HG03039 (cell line): ENCODE data around the gene CDH23.

Experiments used
- ATAC-seq: cut with Tn5 transposase; IDR thresholded peaks from one replicate; pipeline ENCODE4 v1.9.1; 2021; ENCODE audit warnings: mild to moderate bottlenecking, moderate library complexity; ENCODE audit not compliant: unreplicated experiment

Gene CDH23

DNA sequence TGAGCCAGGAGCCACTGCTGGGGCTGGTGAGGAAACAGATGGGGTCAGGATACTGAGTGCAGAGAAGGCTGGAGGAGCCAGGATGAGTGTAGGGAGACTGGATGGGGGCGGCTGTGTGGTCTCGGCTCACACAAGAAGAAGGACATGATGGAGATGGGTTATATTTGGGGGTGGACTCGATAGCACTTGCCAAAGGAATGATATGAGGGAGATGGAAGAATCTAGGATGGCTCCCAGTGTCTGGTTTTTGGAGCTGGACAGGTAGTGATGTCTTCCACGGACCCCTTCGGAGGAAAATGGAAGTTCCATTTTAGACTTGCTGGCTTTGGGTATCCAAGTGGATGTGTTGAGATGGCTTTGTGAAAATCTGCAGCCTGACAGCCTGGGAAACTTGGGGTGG is 83.9 kb downstream of the CDH23 start:
- ATAC-seq: no peak

DNA sequence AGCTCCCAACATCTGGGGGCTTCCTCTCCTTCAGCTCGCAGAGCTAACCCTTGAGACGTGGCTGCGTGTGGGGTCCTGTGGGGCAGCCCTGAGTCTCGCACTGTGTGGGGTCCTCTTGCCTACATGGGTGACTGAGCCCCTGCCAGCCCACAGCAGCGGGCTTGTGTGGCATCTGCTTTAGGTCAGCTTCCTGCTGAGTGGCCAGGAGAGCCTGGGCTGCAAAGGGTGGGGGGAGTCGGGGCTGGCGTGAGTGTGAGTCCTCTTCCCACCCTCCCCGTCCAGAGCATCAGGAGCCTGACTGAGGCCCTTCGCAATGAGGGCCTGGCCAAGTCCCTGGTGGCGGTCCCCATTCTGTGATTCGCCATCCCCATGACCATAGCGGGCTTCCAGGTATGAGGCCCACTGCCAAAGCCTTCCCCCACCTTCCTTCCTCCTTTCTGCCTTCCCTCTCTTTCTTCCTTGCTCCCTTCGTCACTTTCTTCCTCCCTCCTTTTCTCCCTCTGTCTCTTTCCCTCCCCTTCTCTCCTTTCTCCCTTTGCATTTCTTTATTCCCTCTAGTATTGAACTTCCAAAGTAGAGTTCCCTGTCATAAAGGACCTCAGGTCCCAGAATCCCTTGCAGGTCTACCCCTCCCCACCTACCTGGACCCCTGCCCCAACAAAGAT is 85.2 kb downstream of the CDH23 start:
- ATAC-seq: no peak

DNA sequence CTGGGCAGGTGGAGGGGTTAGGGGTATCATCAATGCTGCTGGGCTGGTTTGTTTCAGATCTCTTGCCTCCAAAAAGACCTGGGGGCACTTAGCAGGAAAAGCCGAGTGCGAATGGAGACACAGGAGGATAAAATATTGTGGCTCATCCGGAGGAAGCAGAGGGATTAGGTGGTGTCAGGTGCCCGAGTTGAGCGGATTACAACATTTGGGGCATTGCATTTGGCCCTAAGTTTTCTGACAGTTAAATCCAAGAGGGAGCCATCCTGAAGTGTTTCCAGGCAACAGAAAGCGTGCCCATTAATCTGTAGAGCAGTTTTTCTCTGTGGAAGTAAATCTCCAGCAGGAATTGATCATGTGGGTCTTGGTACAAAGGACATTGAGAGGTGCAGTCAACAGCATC is 85.9 kb downstream of the CDH23 start:
- ATAC-seq: no peak

DNA sequence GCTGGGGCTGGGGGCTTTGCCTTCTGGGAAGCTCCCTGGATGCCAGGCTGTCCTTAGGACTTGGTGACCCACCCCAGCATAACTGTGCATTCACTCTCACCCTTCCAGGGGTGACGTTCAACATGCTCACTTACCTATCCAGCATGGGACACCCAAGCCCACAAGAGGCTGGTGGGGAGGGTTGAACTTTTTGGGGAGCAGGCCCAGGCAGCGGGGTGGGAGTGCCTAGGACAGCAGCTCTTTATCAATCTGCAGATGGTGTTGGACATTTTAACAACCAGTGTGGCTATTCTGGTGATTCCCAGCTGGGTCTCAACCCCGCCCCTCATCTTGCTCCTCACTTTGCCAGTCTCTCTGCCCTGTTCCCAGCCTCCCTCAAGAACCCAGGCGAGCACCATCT is 86.4 kb downstream of the CDH23 start:
- no peak for ATAC-seq

DNA sequence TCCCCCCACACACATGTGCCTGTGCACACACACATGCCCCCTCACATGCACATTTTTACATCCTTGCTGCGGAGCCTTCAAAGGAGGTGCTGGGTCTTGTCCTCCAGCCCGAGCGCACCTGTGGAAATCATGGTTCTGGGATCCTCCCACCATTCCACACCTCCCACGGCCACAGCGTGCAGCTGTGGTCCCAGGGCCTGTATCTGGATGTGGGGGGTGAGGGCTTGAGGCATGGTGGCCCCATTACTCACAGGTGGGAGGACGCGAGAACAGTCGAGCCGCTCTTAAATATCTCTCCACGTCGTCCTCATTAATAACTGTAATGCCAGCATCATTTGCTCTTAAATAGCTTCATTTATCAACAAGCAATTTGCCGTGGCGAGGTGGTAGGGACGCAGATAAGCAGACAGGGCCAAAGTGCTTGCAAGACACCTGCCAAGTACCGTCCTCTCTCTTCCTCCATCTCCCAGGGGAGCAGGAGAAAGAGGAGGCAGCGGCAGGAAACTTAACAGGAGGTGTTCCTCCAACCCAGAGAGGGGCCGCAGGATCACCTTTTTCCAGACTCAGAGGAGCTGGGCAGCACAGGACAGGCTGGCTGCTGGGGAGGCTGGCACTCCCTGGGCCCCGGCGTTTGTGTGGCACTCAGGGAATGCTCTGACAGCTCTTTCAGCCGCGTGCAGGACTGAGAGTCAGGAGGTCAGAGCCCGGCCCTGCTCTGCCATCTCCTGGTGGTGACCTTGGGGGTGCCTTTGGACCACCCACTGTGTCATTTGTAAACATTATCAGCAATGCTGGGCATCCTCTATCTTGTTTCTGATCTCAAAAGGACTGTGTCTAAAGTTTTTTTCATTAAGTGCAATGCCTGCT is 87.4 kb downstream of the CDH23 start:
- no peak for ATAC-seq

DNA sequence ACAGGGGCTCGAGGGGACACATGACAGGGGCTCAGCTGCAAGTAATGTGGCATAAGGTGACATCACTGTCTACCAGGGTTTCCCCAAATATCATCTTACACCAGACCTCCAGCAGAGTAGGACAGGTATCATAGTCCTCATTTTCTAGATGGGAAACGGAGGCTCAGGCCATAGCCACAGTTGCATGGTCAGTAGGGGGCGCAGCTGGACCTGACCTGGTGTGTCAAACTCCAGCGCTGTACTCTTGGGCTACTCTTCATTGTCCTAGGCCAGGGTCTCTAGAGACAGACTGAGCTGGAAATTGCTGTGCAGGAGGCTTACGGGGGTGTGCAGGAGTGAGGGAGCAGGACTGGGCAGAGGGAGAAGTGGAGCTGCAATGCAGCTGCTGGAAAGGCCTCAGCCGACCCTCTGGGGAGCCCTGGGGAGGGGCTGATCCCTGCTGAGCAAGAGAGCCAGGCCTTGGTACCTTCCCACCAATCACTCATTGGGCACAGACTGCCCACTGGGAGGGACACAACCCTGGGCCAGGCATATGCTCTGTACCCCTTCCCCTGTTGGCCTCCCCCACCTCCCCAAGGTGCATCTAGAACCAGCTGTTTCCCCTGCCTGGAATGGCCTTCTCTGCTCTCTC is 89.9 kb downstream of the CDH23 start:
- no peak for ATAC-seq

DNA sequence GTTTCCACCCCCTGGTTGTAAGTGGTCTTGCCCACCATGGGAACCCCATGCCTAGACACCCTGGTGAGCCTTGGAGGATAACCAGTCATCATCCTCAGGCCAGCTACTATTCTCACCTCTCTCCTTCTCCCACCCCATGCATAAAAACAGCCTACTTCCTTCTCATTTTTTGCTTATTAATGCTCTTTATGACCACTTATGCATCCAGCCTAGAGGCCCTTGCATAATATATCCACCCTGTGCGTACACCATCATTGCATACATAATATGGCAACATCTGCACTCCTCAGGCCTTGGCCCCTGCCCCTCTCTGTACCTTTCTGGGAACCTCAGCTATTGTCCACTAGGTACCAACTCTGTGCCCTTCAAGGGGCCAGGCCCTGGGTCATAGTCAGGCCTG is 91.0 kb downstream of the CDH23 start:
- no peak for ATAC-seq

DNA sequence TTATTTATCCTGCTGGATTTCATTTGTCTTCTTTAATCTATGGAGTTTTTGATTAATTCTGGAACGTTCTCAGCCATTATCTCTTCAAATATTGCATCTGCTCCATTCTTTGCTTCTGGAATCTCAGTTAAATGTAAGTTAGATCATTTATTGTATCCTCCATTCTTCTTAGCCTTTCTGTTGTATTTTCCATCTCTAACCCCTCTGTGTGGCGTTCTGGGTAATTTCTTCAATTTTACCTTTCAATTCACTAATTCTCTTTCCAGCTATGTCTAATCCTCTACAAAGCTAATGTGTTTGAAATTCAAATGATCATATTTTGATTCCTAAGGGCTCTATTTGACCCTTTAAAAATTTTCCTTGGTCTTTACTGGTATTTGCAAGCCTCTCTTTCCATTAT is 92.4 kb downstream of the CDH23 start:
- no peak for ATAC-seq

DNA sequence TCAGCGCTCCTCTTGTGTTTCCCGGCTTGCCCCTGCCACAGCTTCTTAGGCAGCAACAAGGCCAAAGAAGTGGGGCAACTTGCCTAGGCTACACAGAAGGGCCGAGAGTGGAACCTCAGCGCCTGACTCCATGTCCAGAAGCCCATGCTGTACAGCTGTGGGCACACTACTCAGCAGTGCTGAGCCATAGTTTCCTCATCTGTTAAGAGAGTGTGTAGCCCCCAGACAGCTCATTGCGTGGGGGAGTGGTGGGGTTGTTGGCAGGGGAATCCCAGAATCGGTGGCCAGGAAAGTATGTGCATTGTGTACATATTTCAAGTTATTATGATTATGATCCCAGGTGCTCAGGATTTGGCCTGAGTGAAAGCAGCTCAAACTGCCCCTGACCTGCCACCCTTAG is 96.2 kb downstream of the CDH23 start:
- ATAC-seq: no peak

DNA sequence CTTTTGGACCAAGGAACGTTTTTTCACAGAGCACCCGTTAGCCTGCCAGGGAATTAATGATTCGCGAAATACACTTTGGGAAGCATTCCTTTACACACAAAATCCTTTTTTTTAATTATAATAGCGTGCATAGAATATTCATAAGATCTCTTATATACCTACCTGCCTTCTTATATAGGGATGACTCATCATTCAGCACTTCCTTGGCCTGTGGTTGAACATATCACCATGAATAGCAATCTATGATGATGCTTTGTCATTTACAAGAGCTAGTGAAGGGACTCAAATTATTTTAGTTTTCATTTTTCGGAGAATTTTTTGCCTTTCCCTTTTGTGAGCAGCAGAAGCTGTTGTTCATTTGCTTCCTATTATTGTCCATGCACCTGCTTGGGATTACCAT is 97.0 kb downstream of the CDH23 start:
- no peak for ATAC-seq

DNA sequence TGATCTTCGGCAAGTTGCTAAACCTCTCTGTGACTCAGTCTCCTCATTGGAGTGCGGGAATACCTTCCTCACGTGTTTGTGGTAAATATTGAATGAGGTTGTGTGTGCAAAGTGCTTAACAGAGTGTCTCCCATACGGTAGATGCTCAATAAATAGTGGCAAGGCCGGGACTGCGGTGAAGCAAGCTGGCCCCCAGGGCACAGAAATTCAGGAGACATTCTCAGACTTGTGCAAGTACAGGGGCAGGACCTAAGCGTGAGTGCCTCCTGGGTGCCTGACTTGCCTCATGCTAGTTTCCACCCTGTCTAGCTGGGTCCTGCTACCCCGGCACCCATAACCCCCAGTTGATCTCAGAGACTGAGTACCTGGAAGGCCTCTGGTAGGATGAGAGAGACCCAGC is 97.8 kb downstream of the CDH23 start:
- no peak for ATAC-seq

DNA sequence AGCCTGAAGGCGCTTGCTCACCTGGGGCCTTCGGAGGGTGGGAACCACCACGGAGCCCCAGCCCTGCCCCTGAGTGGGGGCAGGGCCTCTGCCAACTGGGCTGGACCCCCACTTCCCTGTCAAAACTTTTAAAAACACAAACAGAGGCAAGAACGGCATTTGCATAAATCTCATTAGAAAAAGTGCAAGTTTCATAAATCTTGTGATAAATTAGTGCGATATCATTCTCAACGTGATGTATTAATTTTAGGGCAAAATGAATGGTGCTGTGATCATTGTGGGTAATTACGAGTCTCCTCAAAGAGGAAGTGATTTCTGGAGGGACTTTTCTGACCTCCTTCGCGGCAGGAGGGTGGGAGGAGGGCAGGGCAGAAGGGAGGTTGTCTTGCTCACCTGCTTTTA is 98.3 kb downstream of the CDH23 start:
- ATAC-seq: no peak

DNA sequence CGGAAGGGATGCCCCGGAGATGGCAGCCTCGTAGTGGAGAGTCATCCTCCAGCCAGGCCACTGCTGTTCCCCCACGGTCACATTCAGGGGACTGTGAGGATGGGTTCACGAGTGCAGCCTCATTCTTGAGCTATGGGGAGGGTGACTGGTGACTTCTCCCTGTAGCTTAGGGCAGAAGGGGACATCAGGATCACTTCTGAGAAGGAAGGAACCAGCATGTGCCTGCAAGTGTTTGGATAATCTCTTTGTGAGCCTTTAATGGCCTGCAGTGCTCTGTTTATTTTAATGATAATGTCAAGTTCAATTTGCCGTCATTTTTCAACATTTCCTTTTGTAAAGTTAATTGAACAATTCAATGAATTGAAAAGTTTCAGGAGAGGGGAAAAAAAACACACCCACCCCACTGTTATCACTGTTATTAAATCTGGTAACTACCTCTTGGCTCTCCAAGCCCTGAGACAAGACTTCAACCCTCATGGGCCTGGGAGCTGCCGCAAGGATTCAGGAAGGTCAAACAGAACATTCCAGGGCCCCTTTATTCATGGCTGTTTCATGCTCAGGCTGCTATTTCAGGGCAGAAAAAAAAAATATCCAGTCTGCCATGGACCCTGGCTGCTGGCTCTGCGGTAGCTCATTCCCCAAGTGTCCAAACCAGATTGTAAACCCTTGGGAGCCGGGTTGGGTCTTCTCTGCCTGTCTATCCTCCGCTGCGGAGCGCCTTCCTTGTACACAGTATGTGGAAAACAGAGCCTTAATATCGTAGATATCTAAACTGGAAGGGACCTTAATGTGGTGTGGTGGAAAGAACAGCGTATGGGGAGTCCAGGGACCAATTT is 100.4 kb downstream of the CDH23 start:
- ATAC-seq: no peak

DNA sequence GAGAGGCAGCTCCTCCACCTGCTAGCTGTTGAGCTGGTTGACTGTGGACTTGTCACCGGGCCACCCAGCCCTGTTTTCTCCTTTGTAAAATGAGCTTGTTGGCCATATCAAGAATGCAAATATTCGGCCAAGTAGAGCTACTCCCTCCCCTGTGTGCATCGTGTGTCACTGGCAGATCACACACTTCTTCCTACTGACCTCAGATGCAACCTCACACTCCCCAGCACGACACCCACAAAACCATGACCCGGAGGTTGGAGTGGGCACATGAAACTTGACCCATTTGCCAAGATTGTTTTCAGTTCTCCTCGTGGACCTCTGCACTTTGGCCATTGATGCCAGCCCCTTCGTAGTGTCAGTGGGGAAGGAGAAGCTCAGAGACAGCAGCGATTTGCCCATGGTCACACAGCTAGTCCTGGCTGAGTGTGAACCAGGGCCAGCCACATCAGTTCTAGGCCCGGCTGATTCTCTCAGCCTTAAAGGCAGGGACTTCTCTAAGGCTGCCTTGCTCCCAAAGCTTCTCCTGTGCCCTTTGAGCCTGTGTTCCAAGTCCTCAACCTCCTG is 101.1 kb downstream of the CDH23 start:
- no peak for ATAC-seq

DNA sequence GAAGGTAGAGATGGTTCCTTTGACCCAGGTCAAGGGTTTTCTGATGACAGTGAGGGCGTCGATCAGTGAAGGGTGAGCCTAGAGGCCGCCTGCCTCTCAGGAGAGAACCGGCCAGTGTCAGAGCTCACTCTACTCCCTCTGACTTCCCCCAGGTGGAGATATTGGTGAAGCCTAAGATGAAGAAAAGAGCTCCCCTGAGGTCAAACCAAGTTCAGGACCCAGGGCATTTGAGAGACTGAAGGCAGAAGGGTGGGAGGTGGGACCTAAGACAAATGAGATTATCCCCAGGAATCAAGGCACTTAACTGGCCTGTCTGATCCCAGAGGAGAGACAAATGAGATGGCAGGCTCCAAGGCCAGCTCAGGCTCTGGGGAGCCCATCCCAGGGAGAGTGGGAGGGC is 104.7 kb downstream of the CDH23 start:
- no peak for ATAC-seq

DNA sequence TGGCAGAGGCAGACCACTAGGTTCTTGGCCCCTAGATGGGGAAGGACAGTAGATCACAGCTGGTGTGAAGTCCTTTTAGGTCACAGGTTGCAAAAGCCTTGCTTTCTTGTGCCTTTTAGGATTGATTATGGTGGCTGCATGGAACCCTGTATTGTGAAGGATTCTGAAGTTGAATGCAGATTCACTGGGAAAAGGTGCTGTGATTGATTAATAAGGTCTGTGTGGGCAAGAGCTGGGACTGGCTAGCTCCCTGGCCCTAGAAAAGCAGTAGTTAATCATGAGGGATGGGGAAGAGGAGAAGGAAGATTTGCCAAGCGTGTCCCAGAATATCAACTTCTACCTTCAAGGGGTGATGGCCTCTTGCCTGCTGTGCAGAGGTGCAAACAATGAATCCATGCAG is 105.5 kb downstream of the CDH23 start:
- no peak for ATAC-seq

DNA sequence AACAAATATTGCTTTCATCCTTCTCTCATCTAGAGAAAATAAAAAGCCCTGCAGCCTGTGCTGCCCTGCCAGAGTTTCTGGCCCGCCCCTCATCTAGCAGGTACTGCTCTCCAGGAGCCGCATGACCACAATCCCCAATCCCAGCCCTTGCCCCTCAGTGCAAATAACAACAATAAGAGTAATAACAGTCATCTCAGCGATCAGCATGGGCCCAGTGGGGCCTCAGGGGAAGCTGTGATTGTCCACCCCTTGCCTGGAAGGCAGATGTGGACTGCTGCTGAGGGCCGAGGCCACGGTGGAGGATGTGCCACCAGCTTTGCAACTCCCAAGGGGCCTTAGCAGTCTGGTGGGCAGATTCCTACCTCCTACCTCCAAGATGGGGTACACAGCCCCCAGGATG is 106.1 kb downstream of the CDH23 start:
- no peak for ATAC-seq

DNA sequence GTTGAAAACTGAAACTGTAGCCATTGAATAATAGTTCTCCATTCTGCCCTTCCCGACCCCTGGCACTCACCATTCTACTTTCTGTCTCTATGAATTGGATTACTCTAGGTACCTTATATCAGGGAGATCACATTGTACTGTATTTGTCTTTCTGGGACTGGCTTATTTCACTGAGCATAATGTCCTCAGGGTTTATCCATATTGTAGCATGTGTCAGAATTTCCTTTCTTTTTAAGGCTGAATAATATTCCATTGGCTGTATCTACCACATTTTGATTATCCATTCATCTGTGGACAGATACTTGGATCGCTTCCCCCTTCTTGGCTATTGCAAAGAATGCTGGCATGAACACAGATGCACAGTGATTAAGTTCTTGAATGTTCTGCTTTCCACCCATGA is 107.4 kb downstream of the CDH23 start:
- ATAC-seq: no peak

DNA sequence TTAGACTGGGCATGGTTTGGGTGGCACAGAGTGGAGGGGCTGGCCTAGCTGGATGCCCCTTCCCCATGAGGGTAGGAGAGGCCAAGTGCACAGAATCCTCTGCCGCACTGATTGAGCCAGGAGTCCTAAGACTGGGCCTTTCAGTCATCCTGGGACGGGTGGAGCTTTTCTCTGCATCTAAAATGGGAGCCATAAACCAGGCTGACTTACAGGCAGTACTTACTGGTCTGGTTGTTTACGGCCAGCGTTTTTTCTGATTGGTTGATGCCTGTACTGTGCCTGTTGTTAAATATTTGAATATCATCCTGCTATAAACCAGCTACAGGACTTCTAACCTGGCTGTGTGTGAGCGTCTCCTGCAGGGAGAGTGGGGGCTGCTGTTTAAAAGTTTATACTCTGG is 107.8 kb downstream of the CDH23 start:
- ATAC-seq: no peak

DNA sequence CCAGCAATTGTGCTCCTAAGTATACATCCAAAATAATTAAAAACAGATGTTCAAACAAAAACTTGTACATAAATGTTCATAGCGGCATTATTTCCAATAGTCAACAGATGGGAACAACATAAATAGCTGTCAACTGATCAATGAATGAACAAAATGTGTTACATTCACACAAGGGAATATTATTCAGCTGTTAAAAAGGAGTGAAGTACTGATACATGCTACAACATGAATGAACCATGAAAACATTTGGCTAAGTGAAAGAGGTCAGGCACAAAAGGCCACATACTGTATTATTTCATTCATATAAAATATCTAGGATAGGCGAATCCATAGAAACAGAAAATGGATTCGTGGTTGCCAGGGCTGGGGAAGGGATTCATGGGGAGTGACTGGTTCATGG is 109.1 kb downstream of the CDH23 start:
- no peak for ATAC-seq

DNA sequence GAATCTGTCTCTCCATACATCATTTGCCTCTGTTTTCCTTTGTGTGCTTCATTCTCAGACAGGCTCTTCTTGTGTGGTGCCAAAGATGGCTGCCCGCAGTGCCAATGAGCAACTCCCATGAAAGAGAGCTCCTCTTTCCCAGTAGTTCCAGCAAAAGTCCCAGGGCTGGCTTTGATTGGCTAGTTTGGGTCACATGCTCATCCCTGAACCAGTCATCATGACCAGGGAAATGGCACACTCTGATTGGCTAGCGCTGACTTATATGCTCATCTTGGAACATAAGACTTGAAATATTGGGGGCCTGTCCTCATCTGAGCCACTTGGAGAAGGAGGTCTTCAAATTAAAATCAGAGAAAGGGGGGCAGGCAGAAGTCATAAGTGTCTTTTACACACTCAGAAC is 112.7 kb downstream of the CDH23 start:
- no peak for ATAC-seq
